NCI-H460 (cell line): Measurements from ENCODE around the gene DBNDD2. TPM values are rescaled to one million over a fixed set of nuclear protein-coding genes. Genes with fewer than 3 reads are reported as not detected.
A peak's percentile ranks its signal among the peaks of the same experiment; 100 is the strongest.

Experiments
- DNase-seq: peaks from one replicate; pipeline ENCODE4 v3.0.0-alpha.2; 2016; ENCODE audit warnings: low read depth; ENCODE audit errors: extremely low read depth
- total RNA-seq: library from RNA; depleted of rRNA; stranded (reverse); fragments of >200 nt; shearing (Covaris generic); gene quantifications from 2 replicates; pipeline ENCODE4 v1.2.3, GENCODE V29; 2014

DBNDD2 gene
- total RNA-seq, 1 experiment from 2014 or later = 16.6 TPM

DNA sequence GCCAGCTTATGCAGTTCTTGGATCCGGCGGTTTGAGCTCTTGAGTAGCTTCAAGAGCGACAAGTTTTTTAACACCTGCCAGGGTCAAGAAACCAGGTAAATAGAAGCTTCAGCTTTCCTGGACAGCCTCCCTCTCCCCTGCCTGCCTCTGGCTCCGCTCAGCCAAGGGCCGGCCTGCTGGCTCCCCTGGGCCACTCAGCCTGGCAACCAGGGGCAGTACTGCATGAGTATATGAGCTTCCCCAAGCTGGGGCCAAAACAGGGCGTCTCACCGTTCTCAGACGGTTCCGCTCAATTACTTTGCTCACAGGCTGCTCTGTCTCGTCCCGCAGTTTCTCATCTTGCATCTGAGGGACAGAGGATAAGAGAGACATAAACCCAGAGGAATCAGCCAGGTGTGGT, 30.8 kb upstream of the DBNDD2 start:
- DNase-seq = no peak

DNA sequence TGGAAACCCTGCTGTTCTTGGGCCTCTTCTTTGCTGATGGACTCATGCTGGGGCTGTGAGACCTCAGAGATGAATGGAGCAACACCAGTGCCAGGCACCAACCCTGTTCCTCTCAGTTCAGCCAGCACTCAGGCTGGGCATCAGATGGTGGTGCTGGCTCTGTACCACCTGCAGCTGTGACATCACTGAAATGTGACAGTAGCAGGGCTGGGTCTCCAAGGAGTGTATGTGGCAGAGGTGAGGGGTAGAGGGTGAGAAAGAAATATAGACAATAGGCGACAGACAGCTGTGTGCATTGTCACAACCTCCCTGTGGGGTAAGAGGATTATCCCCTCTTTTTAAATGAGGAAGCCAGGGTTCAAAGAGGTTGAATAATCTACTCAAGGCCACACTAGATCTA, 29.9 kb upstream of the DBNDD2 start, which contains the start of gene TP53TG5:
Gene TP53TG5 (minus strand): TSS at position 135 of the 400 bp plus-strand sequence. CDS start 89 bp downstream, at position 46.
- DNase-seq = no peak

DNA sequence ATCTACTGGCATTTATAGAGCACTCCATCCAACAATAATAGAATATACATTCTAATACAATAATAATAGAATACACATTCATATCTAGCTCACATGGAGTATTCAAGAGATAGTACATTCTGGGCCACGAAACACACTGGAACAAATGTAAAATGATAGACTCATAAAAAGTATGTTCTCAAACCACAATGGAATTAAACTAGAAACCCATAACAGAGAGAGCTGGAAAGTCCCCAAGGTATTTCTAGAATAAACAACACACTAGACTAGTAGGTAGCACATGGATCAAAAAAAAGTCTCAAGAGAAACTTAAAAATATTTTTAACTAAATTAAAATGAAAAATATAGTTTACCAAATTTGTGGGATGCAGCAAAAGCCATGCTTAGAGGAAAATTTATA, 20.8 kb upstream of the DBNDD2 start:
- DNase-seq = no peak

DNA sequence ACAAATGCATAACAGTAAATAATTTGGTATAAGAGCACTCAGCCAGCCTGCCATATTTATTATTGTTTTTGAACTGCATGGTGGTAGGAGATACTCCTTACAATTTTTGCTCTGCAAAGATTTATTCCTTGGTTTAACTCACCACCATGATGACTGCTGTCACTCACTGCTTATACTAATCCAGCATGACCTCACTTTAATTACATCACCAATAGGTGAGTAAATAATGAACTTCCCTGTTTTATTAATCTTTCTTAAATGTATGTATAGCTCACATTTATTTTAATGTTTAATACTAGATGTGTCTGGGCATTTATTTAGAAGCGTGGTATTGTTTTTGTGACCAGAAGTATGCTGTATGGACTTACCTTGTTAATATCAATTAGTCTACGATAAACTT, 17.2 kb upstream of the DBNDD2 start:
- no peak for DNase-seq

DNA sequence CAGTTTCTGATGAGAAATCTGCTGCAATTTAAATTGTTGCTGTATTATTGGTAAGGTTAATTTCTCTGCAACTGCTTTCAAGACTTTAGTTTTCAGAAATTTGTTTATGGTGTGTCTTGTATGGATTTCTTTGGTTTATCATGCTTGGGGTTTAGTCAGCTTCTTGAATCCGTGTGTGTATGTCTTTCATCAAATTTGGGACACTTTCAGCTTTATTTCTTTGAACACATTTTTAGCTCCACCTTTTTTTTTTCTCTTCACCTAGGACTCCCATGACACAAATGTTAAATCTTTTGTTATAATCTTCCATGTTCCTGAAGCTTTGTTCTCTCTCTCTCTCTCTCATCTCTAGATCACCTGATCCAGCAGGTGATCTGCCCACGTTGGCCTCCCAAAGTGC, 16.5 kb upstream of the DBNDD2 start:
- DNase-seq = no peak

DNA sequence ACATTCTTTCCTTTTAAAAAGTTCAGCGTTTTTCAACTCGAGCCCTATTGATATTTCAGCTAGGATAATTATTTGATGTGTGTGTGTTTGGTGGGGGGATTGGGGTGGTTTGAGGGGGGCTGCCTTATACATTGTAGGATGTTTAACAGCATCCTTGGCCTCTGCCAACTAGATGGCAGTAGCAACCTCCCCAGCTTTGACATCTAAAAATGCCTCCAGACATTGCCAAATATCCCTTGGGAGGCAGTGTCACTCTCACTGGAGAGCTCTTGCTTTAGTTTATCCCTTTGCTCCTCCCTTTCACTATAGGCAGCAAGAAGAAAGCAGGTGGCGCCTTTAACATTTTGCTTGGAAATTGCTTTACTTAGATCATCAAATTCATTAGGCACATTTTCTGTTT, 15.4 kb upstream of the DBNDD2 start:
- no peak for DNase-seq

DNA sequence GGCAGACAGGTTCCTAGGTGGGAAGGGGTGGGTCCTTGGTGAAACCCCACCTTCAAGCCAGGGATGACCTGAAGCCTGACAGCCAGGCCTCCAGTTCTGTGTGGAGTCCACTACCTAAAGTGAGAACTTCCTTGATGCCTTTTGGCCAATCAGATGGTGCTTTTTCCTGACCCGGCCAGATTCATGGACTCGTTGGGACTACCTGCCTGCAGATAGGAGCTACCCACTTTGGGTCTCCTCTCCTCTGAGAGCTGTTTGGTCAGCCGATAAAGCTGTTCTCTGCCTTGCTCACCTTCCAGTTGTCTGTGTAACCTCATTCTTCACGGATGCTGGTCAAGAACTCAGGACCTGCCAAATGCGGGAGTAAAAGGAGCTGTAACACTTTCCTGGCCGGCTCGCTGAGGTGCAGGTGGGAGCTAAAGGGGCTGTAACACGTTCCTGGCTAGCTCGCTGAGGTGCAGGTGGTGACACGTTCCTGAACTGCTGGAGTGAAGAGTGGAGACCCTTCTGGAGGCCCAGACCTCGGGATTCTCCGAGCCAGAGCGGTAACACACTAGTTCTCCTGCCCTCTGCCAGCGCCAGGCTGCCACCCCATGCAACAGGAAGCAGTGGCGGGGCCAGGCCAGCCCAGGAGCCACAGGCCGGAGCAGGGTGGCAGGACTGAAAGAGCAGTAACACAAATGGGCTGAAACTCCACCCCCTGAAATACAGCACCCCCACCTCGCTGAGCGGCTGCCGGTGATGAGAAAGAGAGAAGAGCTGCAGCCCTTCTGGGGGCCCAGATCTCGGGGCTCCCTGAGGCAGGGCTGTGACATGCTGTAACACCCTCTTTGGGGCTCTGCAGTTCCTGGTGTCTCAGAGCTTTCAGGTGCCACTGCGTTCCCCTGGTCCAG, 13.6 kb upstream of the DBNDD2 start:
- no peak for DNase-seq

DNA sequence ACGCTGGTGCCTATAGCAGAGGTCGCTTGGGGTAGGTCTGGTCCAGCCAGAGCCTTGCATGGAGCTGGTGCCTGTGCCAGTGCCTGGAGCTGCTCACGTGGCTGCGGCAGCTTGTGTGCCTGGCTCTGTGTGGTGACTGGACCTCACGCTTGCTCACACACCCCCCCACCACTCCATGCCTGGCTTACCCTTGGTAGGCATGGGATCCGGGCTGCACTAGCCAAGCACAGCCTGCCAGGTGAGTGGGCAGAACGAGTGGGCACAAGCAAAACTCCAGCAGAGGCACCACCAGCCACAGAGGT, 13.0 kb upstream of the DBNDD2 start:
- DNase-seq = no peak

DNA sequence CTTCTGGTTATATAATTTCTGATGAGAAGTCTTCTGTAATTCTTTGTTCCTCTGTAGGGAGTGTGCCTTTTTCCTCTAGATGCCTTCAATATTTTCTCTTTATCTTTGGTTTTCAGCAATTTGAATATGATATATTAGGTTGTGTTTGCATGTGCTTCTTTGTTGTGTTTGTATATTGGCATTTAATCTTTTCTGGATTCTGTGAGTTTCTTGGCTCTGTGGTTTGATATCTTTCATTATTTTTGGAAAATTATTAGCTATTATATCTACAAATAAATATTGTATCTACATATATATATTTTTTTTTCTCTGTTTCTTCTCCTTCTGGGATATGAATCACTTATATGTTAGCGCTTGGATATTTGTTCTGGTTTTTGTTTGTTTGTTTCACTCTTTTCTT, 9.1 kb upstream of the DBNDD2 start:
- DNase-seq = no peak

DNA sequence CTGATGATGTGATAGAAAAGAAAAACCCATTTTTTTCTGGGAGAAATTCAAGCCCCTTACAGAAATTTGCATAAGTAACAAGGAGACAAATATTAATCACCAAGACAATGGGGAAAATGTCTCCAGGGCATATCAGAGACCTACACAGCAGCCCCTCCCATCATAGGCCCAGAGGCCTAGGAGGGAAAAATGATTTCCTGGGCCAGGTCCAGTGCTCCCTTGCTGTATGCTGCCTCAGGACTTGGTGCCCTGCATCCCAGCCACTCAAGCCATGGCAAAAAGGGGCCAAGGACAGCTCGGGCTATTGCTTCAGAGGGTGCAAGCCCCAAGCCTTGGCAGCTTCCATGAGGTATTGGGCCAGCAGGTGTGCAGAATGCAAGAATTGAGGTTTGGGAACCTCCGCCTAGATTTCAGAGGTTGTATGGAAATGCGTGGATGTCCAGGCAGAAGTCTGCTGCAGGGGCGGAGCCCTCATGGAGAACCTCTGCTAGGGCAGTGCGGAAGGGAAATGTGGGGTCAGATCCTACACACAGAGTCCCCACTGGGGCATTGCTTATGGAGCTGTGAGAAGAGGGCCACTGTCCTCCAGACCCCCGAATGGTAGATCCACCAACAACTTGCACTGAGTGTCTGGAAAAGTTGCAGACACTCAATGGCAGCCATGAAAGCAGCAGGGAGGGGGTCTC, 7.6 kb upstream of the DBNDD2 start:
- DNase-seq = no peak

DNA sequence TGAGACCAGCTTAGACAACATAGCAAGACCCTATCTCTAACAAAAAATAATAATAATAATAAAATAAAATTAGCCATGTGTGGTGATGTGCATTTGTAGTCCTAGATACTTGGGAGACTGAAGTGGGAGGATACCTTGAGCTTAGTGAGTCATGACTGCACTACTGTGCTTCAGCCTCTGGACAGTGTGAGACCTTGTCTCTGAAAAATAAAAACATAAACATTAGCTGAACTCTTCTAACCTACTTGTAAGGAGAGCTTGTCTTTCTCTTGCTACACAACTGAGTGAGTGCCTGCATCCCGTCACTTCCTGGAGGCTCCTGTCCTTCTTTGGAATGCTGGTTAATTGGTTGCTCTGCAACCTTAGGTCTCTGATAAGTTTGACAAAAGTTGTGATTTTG, 5.1 kb upstream of the DBNDD2 start:
- no peak for DNase-seq

DNA sequence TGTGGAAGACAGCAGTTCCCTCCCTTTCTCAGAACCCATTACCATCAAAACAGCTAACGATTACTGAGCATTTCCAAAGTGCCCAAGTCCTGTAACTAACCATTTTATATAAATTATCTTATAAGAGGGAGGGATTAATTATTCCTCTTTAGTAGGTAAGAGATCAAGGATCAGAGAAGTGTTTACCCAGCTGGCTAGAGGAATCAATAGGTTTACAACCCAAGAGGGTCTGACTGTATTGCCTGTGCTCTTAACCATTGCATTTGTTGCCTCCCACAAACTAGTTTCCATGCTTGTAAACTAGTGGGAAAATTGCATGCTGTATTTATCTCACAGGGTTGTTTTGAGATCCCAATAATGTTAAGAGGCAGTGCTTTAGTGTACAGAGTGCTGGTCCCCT, 3.7 kb upstream of the DBNDD2 start:
- no peak for DNase-seq

DNA sequence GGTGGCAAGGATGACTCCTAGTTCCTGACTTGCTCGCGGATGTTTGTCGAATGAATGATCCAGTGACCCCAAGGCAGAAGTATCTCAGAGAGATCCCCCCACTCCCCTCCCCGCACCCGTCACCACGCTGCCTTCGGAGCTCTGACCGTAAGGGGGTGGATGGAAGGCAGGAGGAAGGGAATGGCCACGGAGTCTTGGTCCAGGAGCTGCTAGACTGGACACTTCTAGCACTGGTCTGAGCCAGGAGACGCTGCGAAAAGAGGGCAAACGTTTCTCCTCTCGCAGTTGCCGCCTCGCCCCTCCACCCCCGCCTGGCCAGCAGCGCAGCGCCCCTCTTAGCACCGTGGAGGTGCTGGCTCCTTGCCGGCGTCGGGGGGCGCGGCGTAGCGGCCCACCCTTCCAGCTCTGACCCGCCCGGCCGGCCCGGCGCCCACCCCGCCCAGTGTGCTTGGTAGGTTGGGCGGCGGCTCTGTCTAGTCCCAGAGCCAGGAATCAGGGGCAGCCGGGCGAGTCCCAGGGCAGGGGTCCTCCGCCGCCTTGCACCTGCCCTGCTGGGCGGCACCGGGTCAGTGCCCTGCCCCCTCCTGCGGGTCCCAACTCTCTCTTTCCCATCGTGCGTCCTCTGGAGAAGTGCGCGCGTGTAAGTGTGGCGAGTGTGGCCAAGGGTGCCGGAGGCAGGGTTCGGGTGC, 2.4 kb upstream of the DBNDD2 start:
- no peak for DNase-seq

DNA sequence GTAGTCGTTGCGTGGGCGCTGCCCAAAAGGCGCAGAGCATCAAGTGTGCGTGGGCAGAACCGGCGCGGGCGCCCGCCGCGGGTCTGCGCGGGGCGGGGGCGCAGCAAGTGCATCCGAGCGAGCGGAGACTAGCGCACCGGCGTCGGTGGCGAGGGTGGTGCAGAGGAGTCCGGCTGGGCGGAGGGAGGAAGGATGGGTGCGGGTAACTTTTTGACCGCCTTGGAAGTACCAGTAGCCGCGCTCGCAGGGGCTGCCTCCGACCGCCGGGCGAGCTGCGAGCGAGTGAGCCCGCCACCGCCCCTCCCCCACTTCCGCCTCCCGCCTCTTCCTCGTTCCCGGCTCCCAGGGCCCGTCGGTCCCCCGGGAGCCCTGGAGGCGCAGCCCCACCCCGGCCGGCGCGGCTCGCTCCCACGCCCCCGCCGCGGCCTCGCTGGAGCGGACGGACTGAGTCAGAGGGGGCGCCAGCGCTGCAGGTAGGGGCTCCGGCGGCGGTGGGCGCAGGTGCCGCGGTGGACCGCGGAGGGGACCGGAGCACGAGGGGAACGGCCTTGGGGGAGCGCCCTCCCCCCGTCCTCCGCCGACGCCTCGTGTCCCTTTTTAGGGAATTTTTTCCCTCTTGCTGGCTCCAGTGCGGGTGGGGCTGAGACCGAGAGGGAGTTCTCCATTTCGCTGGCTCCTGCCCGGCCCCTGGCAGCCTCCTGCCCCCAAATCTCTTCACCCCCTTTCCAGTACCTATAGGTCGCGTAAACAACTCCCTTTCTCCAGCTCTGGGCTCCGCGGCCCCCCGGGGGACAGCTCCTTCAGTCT, 1.6 kb upstream of the DBNDD2 start:
- DNase-seq = peak; percentile 47

DNA sequence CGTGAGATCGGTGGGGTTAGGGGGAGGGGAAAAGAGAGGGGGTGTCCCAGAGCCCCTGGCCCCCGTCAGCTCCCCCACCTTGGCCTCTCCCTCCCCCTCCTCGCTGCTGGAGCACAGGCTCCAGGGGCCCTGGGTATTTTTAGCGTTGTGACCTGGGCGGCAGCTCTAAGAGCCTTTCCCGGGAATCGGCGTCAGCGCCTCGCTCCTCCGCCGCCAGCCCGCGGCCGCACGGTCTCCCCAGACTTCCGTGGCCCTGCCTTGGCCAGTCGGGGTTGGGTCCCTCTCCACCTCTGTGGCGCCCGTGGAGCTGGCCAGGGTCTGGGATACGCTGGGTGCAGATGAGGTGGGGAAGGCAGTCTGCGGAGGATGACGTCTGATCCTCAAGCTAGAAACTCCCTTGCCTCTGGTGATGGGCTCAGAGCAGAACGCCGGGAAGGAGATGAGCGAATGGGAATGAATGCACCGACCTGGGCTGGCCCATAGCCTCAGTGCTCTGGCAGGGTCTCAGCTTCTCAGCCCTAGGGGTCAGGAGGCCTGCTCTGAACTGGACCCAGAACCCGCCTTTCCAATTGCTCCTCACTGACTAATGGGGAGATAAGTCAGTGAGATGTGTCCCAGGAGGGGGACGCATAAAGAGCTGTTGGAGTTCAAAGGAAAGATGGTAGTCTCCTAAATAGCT, 883 bp upstream of the DBNDD2 start:
- DNase-seq = no peak

DNA sequence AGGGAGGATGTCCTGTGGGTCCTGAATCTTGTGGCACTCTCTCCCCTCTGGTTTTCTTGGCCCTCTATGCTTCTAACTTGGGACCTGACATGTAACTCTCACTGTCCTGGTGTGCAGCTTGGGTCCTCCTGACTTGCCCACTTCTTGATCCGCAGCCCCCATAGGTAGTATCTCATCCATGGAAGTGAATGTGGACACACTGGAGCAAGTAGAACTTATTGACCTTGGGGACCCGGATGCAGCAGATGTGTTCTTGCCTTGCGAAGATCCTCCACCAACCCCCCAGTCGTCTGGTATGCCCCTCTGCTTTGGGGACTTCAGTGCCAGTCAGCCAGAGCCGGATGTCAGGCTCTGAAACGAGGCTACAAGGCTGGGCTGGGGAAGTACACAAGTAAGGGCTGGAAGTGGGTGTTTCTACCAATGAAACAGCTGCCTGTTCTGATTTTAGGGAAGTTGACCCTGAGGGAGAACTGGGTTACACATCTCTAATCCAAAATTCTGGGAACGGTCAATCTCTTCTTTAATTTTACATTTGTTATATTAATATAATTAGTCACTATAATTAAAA, 641 bp downstream of the DBNDD2 start:
- DNase-seq = no peak

DNA sequence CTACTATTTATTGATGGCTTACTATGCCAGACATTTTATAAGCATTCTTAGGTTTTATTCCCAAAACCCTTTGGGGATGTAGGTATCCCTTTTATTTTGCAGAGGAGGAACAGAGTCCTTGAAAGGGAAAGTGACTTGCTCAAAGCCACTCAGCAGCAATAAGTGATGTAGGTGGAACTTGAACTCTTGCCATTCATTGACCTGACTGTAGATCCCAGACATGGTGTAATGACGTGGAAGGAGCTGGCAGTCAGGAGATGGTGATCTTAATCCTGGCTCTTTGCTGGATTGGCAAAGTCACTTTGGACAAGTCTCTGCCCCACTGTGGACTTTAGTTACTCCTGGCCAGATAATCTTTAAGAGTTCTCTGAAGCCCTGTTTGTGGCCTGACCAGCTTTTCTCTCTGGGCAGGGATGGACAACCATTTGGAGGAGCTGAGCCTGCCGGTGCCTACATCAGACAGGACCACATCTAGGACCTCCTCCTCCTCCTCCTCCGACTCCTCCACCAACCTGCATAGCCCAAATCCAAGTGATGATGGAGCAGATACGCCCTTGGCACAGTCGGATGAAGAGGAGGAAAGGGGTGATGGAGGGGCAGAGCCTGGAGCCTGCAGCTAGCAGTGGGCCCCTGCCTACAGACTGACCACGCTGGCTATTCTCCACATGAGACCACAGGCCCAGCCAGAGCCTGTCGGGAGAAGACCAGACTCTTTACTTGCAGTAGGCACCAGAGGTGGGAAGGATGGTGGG, 1.6 kb downstream of the DBNDD2 start:
- no peak for DNase-seq

DNA sequence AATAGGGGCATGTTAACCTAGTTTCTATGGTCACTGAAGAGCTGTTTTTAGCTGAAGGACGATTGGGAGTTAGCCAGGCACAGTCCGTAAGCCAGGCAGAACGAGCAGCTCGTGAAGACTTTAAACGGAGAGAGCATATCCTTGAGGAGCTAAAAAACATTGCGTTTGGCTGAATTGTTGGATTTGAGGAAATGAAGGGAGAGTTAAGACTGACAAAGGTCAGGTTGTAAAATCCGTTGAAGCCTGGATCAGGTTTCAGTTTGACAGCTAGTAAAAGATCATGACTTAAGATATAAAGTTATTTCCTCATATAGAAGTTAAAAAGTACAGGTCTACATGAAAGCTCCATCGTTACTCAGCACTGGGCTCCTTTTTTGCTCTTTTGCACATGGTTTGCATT, 2.8 kb downstream of the DBNDD2 start:
- no peak for DNase-seq

DNA sequence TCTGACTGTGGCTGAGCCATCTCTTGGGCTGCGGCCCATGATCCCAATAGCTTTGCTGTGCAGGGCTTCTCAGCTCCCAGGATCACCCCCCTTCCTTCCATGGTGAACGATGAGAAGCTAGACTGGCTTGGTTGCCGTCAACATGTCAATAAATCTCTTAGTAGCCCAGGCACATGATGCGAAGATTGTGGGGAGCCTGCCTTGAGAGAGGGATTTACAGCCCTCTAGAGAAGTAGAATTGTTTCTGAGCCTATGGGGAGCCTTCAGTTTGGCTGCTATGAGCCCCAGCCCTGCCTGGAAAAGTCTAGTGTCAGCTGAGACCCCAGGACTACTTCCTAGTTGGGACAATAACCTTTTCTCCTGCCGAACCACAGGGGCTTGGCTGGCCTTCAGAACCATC, 4.6 kb downstream of the DBNDD2 start:
- DNase-seq = no peak
